NOMO-1 treated with DMSO at 0.1 percent for 48 hours (cell line): ENCODE data around the gene URI1.
"Not testable (repeated sequence)": the region's sequence is repeated elsewhere in the genome, so short reads cannot be mapped to it uniquely, and the experiment has no call there.

Experiments used
- DNase-seq: peaks from one replicate; lab custom pipeline; 2025; ENCODE audit not compliant: unreplicated experiment; lab: John Stamatoyannopoulos, UW

The URI1 gene

DNA sequence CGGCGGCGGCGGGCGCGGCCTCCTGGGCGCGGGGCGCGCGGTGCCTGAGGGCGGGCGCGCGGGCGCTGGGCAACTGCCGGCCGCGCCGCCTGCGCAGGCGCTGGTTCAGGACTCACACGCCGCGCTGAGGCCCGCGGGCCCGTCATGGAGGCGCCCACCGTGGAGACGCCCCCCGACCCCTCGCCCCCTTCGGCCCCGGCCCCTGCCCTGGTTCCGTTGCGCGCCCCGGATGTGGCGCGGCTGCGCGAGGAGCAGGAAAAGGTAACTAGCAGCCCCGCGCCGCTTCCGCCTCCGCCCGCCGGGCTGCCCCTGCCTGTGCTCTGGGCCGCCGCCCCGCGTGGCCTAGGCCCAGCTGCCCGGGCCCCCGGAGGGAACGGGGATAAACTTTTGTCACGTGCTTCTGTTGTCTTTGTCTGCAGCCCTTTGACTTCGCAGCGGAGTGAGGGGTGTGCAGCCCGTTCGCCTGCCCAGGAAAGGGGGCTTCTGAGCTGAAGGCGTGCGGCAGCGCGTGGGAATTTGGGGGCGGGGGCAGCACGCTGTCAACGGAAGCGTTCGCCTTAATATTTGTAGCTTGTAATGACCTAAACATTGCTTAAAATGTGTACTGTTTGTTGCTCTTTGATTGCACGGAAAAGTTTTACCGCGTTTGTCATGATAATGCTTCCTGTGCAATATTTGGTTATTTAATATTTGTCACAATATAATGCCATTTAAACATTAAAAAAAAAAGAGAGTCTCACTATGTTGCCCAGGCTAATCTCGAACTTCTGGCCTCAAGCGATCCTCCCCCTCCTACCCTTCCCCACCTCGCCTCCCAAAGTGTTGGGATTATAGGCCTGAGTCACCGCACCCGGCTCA is 594 bp downstream of the URI1 start:
- peak; percentile 32 for DNase-seq

DNA sequence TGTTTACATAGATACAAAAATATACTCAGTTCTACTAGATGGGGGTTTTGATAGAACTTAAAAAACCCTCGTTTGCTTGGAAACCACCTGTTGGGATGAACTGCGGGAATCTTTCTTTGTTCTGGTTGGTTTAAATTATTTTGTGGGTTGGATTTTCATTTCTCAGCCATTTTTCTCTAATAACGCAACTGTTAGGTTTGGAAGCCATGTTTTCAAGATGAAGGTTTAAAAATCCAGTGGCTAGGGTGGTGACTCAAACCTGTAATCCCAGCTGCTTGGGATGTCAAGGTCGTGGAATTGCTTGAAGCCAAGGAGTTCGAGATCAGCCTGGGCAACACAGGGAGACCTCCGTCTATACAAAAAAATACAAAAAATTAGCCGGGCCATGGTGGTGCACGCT is 1.6 kb downstream of the URI1 start:
- no peak for DNase-seq

DNA sequence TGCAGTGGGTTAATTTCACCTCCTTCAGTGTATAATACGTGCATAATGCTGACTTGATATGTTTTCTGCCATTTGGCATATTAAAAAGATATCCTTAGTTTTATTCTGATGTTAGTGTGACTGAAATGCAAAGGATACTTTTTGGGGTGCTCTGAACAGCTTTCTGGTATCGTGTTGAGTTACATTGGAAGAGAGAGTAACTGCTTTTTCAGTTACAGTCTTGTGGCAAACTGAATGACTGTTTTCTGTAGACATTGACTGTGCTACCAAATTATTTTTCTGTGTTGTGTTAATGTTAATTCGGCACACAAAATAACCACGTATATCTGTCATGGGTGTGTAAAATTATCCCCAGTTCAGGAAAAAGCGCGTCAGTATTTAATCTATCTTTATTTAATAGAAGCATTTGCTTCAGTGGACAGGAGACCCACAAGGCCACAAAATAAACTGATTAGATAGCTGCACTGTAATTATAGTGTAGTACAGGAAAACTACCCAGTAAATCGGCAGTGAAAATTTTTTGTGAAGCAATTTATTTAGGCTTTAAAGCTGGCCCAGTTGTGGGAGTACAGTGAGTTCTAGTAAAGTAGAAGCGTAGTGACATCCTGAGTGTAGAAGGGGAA is 2.5 kb downstream of the URI1 start:
- no peak for DNase-seq

DNA sequence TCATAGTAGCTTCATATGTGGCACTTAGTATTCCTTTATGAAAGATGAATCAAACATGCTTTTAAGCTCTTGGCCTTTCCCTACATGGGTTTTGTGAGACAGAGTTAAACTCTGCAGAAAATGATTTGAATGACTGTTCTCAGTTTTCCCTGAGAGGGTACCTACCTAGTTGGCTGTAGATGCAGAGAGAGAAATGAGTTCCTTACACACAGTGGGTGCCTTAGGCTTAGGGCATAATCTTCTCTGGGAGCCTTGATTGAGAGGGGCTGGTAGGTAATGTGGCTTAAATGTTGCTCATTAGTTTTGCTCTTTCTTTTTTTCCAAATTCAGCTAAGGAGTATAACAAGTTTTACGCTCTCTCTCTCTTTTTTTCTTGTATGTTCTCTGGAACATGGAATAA is 3.0 kb downstream of the URI1 start:
- no peak for DNase-seq

DNA sequence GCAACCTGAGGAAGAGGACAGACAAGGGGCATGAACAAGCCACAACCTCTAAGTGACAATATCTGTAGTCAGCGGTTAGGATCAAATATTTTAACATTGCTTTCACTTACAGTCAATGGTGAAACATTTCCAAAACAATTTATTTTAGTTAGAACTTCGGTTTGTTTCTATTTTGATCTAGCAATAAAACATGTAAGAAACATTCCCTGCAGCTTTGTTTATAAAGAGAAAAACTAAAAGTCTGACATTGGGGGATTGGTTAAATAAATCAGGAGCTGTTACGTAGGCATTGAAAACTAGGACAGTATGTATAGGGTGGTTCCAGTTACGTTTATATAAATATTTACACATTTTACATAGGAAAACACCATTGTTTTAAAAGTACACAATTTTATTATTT is 3.4 kb downstream of the URI1 start:
- DNase-seq = no peak

DNA sequence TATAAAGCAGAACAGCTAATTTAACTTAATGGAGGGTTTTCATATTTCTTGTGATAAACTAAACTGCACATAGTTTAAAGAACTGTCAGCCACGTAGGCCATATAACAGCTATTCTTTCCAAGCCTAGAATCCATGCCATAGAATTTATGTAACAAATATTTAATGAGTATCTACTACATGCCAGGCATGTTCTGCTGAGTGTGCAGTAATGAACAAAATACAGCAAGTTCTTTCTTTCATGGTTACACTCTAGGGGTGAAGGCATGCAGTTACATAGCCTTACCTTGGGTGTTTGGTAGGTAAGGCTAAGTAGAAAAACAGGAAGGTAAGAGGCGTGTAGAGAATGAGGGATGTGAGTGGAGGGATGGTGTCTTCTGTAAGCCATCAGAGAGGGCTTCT is 4.6 kb downstream of the URI1 start:
- no peak for DNase-seq

DNA sequence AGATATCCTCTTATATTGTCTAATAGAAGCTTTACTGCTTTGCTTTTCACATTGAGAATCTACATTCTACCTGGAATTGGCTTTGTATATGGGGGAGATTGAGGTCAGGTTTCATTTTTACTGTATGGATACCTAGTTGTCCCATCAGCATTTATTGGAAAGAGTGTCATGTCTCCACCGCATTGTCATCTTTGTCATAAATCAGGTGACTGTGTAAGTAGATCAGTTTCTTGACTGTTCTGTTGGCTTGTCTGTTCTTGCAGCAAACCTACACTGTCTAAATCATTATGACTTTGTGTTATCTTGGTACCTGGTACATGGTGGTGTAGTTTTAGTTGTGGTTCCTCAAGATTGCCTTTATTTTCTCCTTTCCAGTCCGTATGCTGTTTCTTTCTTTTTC is 5.8 kb downstream of the URI1 start:
- no peak for DNase-seq

DNA sequence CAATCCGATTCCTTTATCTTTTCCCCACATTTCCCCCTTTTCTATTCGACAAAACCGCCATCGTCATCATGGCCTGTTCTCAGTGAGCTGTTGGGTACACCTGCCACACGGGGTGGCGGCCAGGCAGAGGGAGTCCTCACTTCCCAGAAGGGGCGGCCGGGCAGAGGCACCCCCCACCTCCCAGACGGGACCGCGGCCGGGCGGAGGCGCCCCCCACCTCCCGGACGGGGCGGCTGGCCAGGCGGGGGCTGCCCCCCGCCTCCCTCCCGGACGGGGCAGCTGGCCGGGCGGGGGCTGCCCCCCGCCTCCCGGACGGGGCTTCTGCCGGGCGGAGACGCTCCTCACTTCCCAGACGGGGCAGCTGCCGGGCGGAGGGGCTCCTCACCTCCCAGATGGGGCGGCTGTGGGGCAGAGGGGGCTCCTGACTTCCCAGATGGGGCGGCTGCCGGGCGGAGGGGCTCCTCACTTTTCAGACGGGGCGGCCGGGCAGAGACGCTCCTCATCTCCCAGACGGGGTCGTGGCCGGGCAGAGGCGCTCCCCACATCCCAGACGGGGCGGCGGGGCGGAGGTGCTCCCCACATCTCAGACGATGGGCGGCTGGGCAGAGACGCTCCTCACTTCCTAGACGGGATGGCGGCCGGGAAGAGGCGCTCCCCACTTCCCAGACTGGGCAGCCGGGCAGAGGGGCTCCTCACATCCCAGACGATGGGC is 6.9 kb downstream of the URI1 start:
- DNase-seq = not testable (repeated sequence)

DNA sequence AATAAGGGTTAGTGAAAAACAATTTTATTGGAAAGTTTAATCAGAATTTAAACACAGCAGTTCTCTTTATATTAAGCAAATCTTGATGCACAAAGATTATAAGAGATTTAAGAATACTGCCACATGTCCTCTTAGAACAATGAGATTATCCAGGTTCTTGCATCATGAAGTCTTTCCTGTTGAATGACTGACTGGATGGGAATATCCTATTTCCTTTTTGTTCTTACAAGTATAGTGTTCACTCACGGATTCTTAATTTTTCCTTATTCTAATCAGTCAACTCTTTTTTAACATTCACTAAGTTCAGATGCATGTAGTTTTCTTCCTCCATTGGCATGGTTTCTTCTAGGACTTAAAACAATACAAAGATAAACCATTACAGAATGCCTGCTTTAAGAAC is 10.1 kb downstream of the URI1 start:
- no peak for DNase-seq

DNA sequence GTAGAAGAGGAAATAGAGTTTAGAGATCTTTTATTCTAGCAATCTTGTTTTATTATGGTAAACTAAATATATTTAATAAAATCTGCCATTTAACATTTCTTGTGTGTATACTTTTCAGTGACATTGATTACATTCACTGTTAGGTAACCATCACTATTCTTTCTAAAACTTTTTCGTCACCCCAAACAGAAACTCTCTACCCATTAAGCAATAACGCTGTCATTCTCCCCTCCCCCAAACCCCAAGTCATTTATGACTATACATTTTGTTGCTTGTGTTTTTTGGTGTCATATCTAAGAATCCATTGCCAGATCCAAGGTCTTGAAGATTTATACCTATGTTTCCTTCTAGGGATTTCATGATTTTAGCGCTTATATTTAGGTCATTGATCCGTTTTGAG is 10.6 kb downstream of the URI1 start:
- DNase-seq = peak; percentile 22

DNA sequence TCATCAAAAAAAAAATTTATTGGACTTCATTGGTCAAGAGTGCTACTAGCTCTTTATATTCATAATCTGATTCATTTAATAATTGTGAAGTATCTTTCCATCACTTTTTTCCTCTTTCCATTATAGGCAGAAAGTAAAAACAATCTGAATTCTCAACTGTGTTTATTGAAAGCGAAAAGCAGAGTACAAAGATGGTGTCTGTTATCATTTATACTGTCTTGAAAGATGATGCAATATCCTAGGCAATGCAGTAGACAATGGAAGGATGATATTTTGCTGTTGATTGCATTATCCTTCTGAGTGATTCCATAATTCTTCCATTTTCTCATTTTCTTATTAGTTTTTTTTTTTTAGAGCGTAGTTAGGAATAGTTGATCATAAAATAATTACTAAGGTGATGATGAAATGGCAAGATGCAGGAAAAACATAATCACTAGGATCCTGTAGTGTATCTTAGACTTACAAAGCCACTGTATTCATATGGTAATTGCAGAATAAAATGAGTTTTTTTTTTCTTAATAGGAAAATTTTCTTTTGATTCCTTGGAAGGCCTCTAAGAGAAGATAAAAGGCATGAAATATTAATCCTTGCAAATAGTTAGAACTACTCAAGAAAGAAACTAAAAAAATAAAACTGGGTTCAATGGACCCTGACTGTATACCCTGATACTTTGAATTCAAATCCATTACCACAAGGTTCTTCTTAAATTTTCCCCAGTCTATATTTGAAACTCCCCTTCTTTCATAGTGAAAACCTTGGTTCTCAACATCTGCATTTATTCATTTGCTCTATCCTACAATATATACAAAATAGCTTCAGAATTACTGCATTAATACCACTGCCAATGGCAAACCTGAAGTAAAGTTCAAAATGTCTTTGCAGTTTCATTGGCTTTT is 11.6 kb downstream of the URI1 start:
- DNase-seq = no peak

DNA sequence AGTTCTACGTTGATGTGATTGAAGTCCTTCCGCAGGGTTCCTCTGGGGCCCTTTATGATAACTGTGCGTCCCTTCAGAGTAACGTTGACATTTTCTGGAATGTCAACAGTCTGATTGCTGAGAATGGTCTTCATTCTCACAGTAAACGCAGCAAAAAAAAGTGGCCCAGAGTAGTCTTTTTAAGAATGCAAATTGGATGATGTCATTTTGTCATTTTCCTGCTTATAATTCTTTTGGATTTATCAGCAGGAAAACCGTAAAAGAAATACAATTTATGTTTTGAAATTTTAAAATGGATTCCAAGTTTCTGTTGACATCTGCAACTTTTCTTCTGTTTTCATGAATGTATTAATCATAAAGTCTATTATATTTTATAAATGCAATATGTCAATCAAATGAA is 14.8 kb downstream of the URI1 start:
- DNase-seq = no peak

DNA sequence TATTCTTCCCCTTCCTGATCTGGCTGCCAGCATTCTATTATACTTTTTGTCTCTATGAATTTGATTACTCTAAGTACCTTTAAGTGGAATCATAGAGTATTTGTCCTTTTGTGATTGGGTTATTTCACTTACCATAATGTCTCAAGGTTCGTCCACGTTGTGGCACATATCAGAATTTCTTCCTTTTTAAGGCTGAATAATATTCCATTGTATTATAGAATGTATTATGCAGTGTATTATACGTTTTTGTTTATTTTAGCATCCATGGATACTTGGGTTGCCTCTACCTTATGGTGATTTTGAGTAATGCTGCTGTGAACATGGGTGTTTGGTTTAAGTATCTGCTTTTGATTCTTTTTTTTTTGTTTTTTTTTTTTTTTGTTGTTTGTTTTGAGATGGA is 19.3 kb downstream of the URI1 start:
- DNase-seq = no peak

DNA sequence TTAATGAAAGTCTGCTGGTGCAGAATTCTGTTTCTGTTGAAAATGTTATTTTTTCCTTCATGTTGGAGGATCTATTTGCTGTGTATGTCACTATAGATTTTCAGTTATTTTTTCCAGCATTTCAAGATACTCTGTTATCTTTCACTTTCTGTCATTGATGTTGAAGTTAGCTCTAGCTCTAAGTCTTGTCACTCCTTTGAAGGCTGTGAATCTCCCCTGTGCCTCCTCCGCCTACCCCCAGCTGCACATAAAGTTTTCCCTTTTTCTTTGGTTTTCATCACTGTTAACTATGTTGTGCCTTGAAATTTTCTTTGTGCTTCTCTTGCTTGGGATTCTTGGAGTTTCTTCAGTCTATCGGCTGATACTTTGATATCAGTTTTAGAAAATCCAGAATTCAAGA is 20.8 kb downstream of the URI1 start:
- no peak for DNase-seq

DNA sequence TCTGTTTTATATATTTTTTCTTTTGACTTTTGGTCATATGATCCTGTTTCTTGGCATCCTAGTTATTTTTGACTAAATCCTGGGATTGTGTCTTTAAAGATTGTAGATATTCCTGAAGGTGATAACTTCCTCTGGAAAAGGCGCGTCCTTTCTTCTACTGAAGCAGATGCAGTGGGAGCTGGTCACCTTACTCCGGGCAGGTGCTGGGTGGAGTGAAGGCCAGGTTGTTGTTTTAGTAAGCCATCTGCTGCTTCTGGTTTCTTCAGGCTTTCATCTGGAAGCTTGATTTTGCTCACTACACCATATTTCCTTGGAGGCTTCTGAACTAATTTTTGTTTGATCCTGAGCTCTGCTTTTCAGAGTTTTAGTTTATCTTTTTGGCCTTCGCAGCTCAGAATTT is 21.5 kb downstream of the URI1 start:
- DNase-seq = no peak

DNA sequence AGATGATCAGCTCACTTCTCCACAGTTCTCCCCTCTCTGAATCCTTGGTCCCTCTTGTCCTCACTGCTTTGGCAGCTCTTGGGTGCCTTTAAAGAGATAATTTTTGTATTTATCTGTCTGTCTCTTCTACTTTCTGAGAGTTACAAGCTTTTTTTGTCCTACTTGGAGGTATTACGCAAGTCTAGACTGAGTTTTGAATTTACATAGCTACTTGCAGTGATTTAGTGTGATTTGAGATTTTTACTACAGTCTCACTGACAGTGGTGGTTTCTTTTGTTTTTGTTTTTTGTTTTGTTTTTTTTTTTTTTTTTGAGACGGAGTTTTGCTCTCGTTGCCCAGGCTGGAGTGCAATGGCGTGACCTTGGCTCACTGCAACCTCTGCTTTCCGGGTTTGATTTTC is 22.1 kb downstream of the URI1 start:
- DNase-seq = no peak

DNA sequence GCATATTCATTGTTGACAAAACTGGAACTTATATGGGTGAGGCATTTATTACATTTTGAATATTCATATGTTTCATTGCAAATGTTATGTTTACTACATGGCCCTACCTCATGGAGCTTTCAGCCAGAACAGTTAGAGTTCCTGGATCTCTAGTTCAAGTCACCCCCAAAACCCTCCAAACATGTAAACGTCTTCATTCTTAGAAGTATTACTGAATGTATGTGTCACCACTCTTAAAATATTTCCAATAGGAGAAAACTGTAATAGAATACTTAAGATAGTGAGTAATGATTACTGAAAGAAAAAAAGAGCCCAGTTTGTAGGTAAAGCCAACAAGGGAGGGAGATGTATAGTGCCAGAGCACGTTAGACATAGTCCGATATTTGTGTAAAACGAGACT is 23.5 kb downstream of the URI1 start:
- no peak for DNase-seq

DNA sequence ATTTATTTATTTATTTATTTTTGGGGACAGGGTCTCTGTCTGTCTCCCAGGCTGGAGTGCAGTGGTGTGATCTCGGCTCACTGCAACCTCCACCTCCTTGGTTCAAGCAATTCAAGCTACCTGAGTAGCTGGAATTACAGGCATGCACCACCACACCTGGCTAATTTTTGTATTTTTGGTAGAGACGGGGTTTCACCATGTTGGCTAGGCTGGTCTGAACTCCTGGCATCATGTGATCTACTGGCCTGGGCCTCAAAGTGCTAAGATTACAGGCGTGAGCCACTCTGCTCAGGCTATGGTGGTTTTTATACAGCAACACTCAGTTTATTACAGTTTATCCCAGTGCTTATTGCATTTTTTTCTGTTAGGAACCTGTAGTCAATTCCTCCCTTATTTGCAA is 24.1 kb downstream of the URI1 start:
- DNase-seq = not testable (repeated sequence)

DNA sequence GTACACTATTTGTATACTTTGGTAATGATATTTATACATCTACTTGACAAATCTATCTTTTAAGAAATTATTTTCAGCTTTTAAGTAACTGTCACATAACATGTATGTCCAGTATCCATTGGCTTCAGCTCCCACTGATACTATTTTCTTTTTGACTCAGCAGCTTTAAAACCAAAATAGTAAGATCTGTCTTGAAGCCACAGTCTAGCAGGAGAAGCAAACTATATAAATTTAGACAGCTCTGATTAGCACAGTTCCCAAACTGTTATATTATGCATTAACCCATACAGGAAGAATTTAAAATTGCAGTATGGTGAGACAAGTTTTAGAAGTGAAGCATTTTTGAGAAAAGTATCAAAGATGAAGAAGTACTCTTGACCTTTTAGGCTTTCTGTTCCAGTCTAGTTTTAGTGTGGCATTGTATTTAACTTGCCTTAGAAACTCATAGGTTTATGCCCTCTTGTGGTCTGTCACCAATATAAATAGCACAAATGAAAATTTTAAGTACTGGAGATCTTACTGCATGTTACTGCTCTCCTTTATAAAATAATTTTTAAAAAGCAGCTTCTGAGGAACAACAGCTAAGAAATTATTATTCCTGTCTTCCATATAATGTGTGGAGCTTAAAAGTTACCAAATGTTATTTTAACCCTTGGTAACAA is 24.7 kb downstream of the URI1 start:
- DNase-seq = peak; percentile 52

DNA sequence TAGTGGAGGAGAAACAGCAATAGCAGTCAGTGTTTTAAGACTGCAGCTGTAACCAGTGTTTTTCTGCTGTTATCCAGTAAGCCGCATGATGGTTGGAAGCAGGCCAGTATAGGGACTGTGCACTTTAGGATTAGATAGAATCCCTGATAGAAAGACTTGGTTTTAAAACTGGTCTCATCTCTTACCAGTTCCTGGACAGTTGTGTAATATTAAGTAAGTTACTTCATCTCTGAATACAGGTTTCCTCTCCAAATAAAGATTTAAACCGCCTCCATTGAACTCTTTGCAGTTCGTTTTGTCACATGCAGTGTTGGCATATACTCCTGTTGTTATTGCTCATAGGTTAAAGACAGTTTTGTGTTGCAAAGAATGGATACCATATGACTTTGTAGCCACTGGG is 25.6 kb downstream of the URI1 start:
- peak; percentile 56 for DNase-seq

DNA sequence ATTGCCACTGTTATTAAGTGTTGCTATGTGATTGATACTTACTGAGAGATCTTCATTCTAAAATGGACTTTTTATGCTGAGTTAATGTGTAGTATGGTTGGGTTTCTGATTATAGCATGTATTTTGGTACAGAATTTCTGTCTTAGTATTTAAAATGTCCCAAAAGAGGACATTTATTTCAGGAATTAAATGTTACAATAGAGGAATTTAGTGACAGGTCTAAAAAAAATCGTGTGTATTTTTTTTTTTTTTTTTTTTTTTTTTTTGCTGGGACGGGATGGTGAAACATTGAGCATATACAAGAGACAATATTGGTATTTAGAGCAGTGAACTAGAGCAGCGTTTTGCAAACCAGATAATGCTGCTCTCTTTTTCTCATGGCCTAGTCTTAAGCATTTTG is 27.9 kb downstream of the URI1 start:
- no peak for DNase-seq
